Sigmoid colon (tissue), 7 donors: ENCODE results near the gene CORO6. TPM values are rescaled to one million over a fixed set of nuclear protein-coding genes. Genes with fewer than 3 reads are reported as not detected.

Source experiments
- DNase-seq: peaks from one replicate; pipeline ENCODE4 v3.0.0-alpha.2; 2019
- H3K27ac ChIP-seq, 4 donors: fragments of 200-600 bp; sonication (generic); one replicate each; pipeline ENCODE4 v1.5.1; 2016 to 2019; ENCODE audit warnings: mild to moderate bottlenecking in 1 of 4
- H3K27me3 ChIP-seq, 3 donors: fragments of 200-600 bp; sonication (generic); one replicate each; pipeline ENCODE4 v1.5.1; 2019; ENCODE audit warnings: mild to moderate bottlenecking in 1 of 3
- H3K36me3 ChIP-seq, 4 donors: fragments of 200-600 bp; sonication (generic); one replicate each; pipeline ENCODE4 v1.5.1; 2016 to 2019
- H3K4me1 ChIP-seq, 4 donors: fragments of 200-600 bp; sonication (generic); one replicate each; pipeline ENCODE4 v1.5.1; 2017 to 2019
- H3K4me3 ChIP-seq, 4 donors: fragments of 200-600 bp; sonication (generic); one replicate each; pipeline ENCODE4 v1.5.1; 2017 to 2019; ENCODE audit warnings: mild to moderate bottlenecking in 2 of 4, moderate library complexity in 1 of 4
- H3K9me3 ChIP-seq, 4 donors: fragments of 200-600 bp in 3 of 4; sonication (generic) in 3 of 4; one replicate each; pipeline versions ENCODE4 v1.5.1 to v1.6.1; 2013 to 2019
- EP300 ChIP-seq, 4 donors: sonication (generic); formaldehyde crosslinking; IDR thresholded peaks; one replicate each; pipeline ENCODE4 v1.6.1; 2017; ENCODE audit warnings: antibody characterized with exemption in 4 of 4
- POLR2A ChIP-seq, 2 donors: fragments of 450-650 bp; IDR thresholded peaks; one replicate each; pipeline ENCODE4 v1.6.1; 2016; ENCODE audit warnings: antibody characterized with exemption in 2 of 2, mild to moderate bottlenecking in 2 of 2, moderate library complexity in 2 of 2
- POLR2AphosphoS5 ChIP-seq, 4 donors: sonication (generic); formaldehyde crosslinking; IDR thresholded peaks; one replicate each; pipeline ENCODE4 v1.6.1; 2017; ENCODE audit warnings: antibody characterized with exemption in 4 of 4
- WGBS, 2 donors: extraction: QIAGEN DNeasy Blood & Tissue Kit; methylation state at CpG; one replicate each; pipeline ENCODE4 v1.1.7; 2013; 5-methylcytosine and 5-hydroxymethylcytosine counted together
- intact Hi-C: fragments of 100-400 bp; cut with DNase I; formaldehyde crosslinking; loops from one replicate; pipeline ENCODE4 v1.15.1; 2023
- polyA plus RNA-seq, 3 donors: library from polyadenylated mRNA; stranded (reverse); fragments of 200-250 nt; gene quantifications; one replicate each; pipeline ENCODE4 v1.2.3, GENCODE V29; 2013
- small RNA-seq, 3 donors: library from RNA; depleted of rRNA; stranded (forward); fragments of <200 nt; gene quantifications; one replicate each; pipeline ENCODE3, GENCODE V24; 2016
- total RNA-seq, 4 donors: library from RNA; depleted of rRNA; stranded (reverse); fragments of >200 nt; gene quantifications; one replicate each; pipeline ENCODE4 v1.1.0, GENCODE V29; 2016
- TF ChIP-seq, protein P1 (sequence below), 4 experiments: fragments of 450-650 bp in 3 of 4; fragments of 200-600 bp in 1 of 4; IDR thresholded peaks; one replicate each; pipeline ENCODE4 v1.5.1; 2016 to 2019; ENCODE audit warnings: antibody characterized with exemption in 4 of 4, mild to moderate bottlenecking in 3 of 4, moderate library complexity in 2 of 4
- donor health status: healthy with polysubstance abuse.
- donor health status: Bipolar disorder and iron deficiency.
- donor health status: healthy.

The CORO6 gene
- total and polyA plus RNA-seq, 7 donors: 0.23 to 94.4 (median 23.9) TPM

DNA sequence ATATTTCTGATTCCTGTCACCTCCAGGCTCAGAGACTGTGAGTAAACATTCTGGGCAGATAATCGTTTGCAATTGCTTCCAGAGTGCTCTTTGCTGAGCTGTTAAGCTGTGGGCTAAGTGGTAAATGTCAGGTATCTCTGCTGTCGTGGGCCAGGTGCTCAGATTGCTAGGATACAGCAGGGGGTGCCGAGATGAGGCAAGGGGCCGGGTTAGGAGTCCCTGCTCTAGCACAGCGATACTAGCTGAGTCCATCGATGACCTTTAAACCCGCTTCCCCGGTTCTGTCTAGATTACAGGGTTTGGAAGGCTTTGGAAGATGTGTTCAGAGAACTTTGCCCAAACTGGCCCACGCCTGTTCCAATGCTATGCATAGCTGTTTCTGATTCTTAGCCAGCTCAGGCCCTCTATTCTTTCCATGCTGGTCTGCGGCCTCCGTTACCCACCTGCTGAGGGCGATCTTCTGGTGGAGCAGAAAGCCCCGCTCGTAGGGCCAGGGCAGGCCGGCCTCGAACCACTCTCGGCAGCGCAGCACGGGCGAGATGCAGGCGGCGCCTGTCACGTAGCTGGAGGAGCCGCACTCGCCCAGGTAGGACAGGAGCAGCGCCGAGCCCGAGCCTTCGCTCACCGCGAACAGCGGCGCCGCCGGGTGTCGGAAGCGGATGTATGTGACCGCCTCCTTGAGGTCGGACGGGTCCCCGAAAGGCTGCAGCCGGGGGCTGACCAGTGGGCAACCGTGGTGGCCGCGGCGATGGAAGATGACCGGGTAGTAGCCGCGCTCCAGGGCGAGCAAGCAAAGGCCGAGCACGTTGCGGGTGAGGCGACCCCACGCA lies 56.9 kb downstream of the CORO6 start:
- H3K9me3 ChIP-seq: no peaks in the 10 kb centered on the region
- no peaks in the 10 kb centered on the region for H3K27me3 ChIP-seq
- peak; percentile 63 for DNase-seq
- peaks cover 0 to 48% (median 30%) of the 10 kb centered on the region in 4 donors for H3K4me1 ChIP-seq
- peak overlapping the region; percentile 57 to 79 (median 60) for H3K4me3 ChIP-seq
- intact Hi-C loops: loop anchor here (5.0 kb wide), 1 partner anchor 274 kb away; the partner anchor contains the start of gene NUFIP2
- WGBS, 2 donors: 4 to 11% methylated on average over 55 of the region's 55 CpGs
- TF ChIP-seq, protein P1, sequence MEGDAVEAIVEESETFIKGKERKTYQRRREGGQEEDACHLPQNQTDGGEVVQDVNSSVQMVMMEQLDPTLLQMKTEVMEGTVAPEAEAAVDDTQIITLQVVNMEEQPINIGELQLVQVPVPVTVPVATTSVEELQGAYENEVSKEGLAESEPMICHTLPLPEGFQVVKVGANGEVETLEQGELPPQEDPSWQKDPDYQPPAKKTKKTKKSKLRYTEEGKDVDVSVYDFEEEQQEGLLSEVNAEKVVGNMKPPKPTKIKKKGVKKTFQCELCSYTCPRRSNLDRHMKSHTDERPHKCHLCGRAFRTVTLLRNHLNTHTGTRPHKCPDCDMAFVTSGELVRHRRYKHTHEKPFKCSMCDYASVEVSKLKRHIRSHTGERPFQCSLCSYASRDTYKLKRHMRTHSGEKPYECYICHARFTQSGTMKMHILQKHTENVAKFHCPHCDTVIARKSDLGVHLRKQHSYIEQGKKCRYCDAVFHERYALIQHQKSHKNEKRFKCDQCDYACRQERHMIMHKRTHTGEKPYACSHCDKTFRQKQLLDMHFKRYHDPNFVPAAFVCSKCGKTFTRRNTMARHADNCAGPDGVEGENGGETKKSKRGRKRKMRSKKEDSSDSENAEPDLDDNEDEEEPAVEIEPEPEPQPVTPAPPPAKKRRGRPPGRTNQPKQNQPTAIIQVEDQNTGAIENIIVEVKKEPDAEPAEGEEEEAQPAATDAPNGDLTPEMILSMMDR (IDR thresholded peaks at IDR 0.05): no peak
- TF ChIP-seq EP300 (IDR thresholded peaks at IDR 0.05) (no peak), POLR2AphosphoS5 (IDR thresholded peaks at IDR 0.05) (no peak), POLR2A (IDR thresholded peaks at IDR 0.05) (no peak)
- peaks cover 0 to 11% (median 0%) of the 10 kb centered on the region in 4 donors for H3K36me3 ChIP-seq
- H3K27ac ChIP-seq: peak overlapping the region; percentile 86 to 94 (median 90)

Small RNA genes lying within 50 kb of the gene (small RNA-seq; reads per million reads assigned to genes)
- gene RNU6-920P: 0 reads per million in 3 donors

Other genes starting within 250 kb of the CORO6 start
- 10 to 100 TPM; 46.3 to 65.4 (median 54.8) TPM for gene TAOK1, start 232.5 kb downstream of the CORO6 start, total RNA-seq
- 10 to 100 TPM in 1 of 3 donors, 1 to 10 TPM in 2; 3.6 to 10.8 (median 4.4) TPM for gene TAOK1, start 232.5 kb downstream of the CORO6 start, polyA plus RNA-seq
- gene ABHD15, start 55.9 kb downstream of the CORO6 start, total RNA-seq: 10 to 100 TPM in 1 of 4 donors, 1 to 10 TPM in 3; 4.1 to 10.8 (median 6.7) TPM
- gene ABHD15, start 55.9 kb downstream of the CORO6 start, polyA plus RNA-seq: 10 to 100 TPM in 1 of 3 donors, 1 to 10 TPM in 2; 4.9 to 10.3 (median 5.4) TPM
- 10 to 100 TPM; 28.8 to 41.8 (median 35.4) TPM for gene TP53I13, start 54.2 kb downstream of the CORO6 start, total RNA-seq
- 10 to 100 TPM; 14.4 to 79.0 (median 20.3) TPM for gene TP53I13, start 54.2 kb downstream of the CORO6 start, polyA plus RNA-seq
- 10 to 100 TPM; 13.6 to 31.3 (median 16.8) TPM for gene GIT1, start 33.3 kb downstream of the CORO6 start, total RNA-seq
- 10 to 100 TPM; 16.9 to 28.5 (median 18.0) TPM for gene GIT1, start 33.3 kb downstream of the CORO6 start, polyA plus RNA-seq
- 10 to 100 TPM in 1 of 4 donors, 1 to 10 TPM in 3; 5.4 to 17.2 (median 6.2) TPM for gene ANKRD13B, start 29.8 kb downstream of the CORO6 start, total RNA-seq
- 1 to 10 TPM; 1.6 to 5.2 (median 3.0) TPM for gene ANKRD13B, start 29.8 kb downstream of the CORO6 start, polyA plus RNA-seq